HG02588 (cell line): ENCODE measurements around the gene NLGN3.
A peak's percentile ranks its signal among the peaks of the same experiment; 100 is the strongest.

Source experiments
- ATAC-seq: cut with Tn5 transposase; IDR thresholded peaks from one replicate; pipeline ENCODE4 v1.9.1; 2021; ENCODE audit warnings: mild to moderate bottlenecking, moderate library complexity; ENCODE audit not compliant: unreplicated experiment

NLGN3 gene

DNA sequence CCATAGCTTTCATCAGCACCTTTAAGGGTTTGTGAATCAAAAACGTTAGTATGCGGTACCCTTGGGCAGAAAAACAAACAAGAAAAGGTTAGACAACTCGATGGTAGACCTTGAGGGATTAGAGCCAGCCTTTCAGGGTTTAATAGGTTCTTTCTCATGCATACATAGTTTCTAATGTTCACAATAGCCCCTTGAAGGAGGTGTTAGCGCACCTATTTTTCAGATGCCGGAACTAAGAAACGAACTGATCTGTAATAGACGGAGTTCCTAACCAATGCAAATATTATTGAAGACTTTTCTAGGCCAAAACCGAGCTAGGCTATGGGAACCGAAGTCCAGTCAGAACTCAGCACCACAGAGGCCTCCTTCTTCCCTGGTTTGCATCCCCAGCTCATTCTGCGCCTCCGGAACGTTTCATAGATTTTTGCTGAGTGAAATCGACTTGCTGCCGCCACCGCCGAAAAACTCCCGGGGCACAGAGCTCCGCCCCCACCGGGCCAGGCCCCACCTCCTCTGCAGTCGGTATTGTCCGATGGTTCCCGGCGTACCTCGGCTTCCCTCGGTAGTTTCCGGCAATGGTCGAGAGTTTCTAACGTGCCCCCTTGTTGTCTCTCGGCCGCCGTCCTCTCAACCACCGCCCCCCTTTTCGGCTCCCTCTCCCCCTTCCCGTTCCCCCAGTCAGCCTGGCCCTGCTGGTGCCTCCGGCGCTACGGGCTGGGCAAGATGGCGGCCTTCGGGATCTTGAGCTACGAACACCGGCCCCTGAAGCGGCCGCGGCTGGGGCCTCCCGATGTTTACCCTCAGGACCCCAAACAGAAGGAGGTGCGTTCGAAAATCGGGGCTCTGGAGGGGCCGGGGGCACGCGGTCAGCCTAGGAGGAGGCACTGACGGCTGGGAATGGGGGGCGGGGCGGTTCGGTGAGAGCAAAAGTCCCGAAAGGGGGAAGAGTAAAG is 26.3 kb upstream of the NLGN3 start, which contains the start of gene MED12:
Gene MED12 (plus strand): TSS at position 565 of the 953 bp plus-strand sequence. CDS start 159 bp downstream, at position 724.
- ATAC-seq = peak; percentile 97

DNA sequence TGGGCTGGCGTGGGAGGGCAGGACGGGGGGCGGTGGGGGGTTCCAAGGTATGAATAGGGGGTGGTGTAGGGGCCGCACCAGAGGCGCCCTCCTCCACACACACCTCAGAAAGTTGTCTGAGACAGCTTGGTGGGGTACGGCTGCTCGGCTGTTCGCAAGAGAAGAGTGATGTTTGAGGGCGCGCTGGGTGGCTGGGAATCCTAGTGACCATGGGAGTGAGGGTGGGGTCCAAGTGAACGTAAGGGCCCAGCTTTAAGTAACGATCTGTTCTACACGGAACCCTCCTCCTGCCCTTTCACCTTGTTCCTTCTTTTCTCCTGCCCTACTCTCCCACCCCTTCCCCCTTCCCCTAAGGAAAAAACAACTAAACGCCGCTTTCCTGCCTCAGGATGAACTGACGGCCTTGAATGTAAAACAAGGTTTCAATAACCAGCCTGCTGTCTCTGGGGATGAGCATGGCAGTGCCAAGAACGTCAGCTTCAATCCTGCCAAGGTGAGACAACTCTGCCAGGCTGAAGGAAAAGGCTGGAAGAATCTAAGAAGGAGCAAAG is 25.6 kb upstream of the NLGN3 start:
- peak; percentile 10 for ATAC-seq

DNA sequence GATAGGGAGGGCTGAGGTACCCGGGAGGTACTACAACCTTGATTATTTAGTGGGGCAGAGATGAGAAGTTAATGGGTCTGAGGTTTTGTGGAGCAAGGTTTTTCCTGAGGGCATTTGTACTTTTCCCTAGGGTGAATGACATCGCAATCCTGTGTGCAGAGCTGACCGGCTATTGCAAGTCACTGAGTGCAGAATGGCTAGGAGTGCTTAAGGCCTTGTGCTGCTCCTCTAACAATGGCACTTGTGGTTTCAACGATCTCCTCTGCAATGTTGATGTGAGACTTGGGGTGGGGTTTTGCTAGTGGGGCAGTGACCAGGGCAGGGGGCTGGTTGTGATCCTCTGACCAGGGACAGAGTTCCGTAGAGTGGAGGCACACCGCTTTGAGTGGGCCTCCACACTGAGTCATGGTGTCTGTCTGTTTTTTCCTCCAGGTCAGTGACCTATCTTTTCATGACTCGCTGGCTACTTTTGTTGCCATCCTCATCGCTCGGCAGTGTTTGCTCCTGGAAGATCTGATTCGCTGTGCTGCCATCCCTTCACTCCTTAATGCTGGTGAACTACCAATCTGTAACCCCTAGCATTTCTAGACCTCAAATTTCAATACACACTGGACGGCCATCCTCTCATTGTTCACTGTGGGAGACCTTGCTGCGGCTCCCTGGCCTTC is 16.3 kb upstream of the NLGN3 start:
- ATAC-seq = no peak

DNA sequence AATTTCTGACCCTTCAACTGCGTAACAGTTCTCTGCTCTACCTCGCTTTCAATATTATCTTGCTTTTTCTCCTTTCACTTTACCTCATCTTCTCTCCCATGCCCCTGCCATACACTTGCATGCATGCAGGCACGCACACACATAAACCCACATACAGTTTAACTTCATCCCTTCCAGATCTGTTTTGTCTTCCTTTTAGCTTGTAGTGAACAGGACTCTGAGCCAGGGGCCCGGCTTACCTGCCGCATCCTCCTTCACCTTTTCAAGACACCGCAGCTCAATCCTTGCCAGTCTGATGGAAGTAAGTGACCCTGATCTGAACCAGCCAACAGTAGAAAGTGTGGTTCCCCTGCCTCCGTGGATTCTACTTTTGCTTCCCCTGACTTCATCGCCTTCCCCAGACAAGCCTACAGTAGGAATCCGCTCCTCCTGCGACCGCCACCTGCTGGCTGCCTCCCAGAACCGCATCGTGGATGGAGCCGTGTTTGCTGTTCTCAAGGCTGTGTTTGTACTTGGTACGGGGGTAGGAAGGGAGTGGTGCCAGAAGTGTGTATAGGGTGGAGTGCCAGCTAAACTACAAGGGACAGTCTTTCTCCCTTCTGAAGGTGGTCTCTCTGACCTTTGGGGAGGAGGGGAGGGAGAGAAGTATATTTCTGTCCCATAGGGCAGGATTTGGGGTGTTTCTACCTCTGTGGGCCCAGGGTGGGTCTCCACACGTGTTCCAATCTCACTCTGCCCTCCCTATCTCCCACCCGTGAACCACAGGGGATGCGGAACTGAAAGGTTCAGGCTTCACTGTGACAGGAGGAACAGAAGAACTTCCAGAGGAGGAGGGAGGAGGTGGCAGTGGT is 15.5 kb upstream of the NLGN3 start:
- ATAC-seq = no peak

DNA sequence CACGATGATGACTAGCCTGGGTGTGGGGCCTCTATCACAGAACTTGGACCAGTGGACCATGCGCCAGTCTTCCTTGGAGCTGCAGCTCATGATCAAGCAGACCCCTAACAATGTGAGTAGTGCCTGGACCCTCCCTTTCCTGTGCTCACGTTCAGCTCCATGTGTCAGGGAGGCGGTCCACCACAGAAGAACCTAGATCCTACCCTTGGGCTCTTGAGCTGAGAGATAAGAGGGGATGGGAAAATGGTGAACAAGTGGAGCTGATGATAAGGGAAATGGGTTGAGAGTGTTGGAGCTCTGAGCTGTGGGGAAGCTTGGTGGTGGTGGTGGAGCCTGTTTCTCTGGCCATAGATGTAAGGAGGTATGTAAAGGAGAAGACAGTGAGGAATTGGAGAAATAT is 13.1 kb upstream of the NLGN3 start:
- ATAC-seq = no peak

DNA sequence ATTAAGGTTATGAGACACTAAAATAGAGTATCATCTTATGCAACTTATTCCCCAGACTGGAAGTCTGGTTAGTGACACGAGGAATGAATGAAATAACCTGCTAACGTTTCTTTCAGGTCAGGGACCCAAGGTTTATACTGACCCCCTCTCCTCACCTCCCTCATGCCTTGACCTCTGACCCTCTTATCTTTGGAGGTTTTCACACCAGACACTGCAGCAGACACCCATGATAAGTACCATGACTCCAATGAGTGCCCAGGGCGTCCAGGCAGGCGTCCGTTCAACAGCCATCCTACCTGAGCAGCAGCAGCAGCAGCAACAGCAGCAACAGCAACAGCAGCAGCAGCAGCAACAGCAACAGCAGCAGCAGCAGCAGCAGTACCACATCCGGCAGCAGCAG is 4.2 kb upstream of the NLGN3 start:
- ATAC-seq = no peak

DNA sequence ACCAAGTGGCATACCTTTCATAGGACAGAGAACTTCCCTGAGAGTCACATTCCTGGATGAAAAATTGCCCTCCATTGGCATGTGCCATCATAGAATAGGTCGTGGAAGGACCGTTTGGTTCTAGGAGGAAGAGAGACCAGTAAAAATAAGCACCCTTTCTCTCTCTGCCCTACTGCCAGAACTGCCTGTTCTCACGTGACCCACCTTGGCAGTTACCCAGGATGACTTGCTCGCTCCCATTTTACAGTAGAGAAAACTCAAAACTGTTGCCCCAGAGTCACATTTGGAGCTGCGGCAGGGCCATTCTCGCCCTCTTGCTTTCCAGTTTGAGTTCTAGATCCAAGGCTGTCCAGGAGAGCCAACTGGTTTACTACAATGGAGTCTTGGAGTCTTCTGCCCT is 1.1 kb upstream of the NLGN3 start:
- no peak for ATAC-seq

DNA sequence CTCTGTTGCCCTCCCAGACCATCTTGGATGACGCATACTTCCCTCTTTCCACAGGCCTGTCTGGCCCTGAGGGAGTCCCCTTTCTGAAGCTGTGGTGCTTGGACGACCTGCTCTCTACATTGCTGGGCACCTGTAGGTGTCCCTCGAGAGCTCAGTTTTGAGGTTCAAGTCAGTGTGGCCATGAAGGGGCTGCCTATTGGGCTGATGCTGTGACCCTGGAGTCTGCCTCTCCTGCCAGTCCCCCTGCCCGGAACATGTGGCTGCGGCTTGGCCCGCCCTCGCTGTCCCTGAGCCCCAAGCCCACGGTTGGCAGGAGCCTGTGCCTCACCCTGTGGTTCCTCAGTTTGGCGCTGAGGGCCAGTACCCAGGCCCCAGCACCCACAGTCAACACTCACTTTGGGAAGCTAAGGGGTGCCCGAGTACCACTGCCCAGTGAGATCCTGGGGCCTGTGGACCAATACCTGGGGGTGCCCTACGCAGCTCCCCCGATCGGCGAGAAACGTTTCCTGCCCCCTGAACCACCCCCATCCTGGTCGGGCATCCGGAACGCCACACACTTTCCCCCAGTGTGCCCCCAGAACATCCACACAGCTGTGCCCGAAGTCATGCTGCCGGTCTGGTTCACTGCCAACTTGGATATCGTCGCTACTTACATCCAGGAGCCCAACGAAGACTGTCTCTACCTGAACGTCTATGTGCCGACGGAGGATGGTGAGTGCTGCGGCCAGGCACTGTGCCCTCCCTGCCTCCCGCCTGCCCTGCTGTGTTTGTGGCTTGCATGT is 3.0 kb downstream of the NLGN3 start:
- no peak for ATAC-seq

DNA sequence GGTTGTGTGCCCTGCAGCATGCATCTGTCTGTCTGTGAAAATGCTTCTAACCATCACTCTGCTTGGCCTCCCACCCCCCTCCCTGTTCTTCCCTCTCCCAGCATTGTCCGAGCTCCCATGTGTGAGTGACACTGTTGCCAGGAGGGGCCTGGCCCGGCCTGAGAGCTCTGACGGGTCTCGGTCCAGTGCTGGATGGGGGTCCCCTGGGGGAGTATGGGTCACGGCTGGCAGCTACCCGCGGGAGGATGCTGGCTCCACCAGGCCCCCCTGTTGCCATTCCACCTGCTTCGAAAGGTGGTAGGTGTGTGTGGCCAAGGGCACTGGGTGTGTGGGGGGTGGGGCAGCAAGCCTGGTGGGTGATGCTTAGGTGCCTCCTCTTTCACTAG is 3.6 kb downstream of the NLGN3 start:
- ATAC-seq = no peak

DNA sequence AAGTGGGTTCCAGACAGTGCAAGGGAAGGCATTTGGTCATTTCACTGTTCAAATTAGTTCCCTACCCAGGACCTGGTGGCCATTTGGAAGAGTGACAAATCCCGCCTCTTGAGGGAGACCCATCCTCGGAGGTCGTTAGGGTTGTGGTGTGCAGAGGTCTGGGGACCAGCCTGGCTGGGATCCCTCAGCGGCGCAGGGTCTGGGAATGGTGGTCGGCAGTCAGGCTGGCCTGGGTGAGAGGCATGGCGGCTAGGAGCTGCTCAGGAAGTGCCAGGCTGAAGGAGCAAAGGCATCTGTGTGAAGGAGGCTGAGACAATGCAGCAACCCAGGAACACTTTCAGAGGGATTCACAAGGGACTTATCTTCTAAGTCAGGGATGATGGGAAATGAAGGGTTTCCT is 6.7 kb downstream of the NLGN3 start:
- no peak for ATAC-seq

DNA sequence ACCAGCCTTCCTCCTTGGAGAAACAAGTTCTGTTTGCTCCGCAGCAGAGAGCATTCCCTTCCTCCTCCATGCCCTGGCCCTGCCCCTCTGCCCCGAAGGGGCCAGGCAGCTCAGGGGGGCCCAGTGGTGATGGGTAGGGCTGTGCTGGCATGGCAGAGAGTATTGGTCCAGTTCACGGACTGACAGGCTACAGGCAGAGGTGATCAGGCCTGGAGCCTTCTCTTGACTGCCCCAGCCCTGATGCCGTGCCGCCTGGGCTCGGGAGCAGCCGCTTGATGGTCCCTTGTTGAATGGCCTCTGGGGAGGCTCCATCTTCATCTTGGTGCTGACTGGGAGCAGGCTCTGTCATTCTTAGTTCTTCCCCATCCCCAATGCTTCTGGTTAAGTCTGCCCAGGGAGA is 9.6 kb downstream of the NLGN3 start:
- ATAC-seq = no peak

DNA sequence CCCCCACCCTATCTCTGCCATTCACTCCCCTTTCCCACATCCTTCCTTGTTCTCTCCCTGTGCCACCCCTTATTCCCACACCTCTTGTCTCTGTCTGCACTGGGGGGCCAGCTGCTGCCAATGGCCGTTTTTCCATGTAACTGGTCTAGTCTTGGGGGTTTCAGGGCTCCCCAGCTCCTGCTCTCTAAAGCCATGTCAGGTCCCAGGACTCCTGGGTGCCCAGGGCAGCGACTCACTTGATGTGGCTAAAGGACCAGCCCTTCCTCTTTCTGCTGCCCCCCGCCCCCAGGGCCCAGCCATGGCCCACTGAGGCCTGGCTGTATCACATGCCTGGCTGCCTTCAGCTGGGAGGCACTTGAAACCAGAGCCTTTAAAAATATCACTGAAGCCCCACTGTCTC is 10.0 kb downstream of the NLGN3 start:
- no peak for ATAC-seq

DNA sequence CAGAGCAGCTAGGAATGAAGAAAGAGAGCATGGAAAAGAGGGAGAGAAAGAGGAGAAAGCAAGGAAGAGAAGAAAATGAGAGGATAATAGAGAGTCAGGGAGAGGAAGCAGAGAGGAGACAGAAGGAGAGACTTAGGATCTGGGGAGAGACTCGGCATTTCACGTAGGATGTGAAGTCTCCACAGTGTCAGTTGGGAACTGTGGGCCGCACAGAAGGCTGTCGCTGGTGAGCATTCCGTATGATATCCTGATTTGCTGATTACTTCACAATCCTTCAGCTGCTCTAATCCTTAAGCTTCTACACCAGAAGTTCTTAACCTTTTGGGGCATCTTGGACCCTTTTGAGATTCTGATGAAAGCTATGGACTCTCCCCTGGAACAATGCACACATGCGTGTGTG is 14.0 kb downstream of the NLGN3 start:
- no peak for ATAC-seq

DNA sequence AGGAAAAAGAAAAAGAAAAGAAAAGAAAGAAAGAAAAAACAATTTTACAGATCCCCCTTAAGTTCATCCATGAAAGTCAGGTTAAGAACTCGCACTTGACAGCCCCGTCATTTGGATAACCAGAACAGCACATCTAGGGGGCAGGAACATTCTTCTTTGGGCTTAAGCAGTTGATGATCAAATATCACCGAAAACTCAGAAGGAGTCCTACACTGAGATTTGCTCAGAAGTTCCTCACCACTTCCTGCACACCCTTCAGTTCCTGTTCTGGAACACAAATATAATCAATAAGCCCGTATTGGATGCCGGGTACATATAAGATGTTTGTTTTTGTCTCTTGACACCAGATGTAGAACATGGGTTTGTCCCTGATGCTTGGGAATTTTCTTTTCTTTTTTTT is 14.7 kb downstream of the NLGN3 start:
- ATAC-seq = no peak

DNA sequence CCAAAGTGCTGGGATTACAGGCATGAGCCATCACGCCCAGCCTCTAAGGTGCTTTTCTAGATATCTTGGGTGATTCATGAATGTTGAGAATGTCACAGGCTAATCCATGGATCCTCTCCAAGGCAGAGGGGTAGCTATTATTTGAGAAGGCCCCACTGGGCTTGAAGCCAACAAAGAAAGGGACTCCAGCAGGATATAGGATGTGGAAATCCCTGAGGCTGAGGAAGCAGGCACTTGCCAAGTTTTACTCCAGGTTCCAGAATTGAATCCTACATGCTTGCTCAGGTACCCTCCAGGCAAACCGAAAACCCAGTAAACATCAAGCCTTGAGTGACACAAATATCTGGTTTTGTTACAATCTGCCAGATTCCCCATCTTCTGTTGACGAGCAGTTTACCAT is 15.8 kb downstream of the NLGN3 start:
- ATAC-seq = no peak

DNA sequence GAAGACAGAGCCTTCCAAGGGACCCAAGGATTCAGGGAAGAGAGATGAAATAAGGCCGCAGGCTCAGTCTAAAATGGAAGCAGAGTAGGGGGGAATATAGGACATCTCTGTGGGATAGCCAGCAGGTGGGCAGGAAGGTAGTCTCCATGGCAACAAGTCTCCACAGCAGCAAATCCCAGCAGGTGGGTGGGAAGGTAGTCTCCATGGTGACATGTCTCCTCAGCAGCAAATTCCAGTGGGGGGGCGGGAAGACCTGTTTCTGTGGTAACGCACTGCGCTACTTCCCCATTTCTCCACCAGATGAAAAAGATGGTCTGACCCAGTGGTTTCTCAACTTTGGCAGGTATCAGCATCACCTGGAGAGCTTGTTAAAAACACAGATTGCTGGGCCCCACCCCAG is 18.3 kb downstream of the NLGN3 start:
- ATAC-seq = no peak

DNA sequence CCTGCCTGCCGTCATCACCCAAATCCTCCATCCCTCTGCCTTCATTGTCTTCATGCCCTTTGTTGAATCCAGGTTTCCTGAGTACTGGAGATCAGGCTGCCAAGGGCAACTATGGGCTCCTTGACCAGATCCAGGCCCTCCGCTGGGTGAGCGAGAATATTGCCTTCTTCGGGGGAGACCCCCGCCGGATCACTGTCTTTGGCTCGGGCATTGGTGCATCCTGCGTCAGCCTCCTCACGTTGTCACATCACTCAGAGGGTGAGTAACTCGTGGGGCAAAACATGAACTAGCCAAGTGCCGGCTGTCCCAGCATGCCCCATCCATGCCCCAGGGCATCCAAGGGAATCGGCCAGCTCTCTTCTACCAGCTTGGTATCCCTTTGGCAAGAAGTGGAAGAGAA is 19.4 kb downstream of the NLGN3 start:
- no peak for ATAC-seq

DNA sequence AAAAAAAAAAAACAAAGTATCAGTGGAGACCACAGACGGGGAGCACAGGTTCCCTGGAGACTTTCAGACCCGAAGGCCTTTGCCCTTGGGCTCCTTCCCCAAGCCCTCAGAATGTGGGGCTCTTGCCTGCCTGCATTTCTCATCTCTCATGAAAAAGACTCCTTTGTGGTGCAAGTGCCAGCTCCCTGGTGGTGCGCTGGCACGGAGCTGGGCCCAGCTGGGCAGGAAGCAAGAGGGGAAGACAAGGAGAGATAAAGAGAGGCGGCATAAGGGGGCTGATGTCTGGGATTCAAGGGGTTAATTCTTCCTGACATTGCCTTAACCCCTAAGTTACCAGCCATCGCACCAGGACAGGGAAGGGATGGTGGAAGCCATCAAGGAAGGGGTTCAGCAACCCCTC is 21.8 kb downstream of the NLGN3 start:
- no peak for ATAC-seq

DNA sequence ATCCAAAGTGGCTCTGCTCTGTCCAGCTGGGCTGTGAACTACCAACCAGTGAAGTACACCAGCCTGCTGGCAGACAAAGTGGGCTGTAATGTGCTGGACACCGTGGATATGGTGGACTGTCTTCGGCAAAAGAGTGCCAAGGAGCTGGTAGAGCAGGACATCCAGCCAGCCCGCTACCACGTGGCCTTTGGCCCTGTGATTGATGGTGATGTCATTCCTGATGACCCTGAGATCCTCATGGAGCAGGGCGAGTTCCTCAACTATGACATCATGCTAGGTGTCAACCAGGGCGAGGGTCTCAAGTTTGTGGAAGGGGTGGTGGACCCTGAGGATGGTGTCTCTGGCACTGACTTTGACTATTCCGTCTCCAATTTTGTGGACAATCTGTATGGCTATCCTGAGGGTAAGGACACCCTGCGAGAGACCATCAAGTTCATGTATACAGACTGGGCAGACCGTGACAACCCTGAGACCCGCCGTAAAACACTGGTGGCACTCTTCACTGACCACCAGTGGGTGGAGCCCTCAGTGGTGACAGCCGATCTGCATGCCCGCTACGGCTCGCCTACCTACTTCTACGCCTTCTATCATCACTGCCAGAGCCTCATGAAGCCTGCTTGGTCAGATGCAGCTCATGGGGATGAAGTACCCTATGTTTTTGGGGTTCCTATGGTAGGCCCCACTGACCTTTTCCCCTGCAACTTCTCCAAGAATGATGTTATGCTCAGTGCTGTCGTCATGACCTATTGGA is 22.6 kb downstream of the NLGN3 start:
- no peak for ATAC-seq

DNA sequence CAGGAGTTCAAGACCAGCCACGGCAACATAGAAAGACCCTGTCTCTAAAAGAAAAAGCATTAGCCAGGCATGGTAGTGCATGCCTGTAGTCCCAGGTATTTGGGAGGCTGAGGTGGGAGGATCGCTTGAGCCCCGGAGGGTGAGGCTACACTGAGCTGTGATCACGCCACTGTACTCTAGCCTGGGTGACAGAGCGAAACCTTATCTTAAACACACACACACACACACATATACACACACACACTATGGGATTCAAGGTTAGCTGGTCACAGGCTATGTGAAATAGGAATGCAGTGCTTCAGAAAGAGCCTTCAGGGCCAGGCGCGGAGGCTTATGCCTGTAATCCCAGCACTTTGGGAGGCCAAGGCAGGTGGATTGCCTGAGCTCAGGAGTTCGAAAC is 23.5 kb downstream of the NLGN3 start:
- ATAC-seq = no peak
